ENCODE measurements around the gene CDK11A. TPM values are rescaled to one million over a fixed set of nuclear protein-coding genes. Genes with fewer than 3 reads are reported as not detected.
A peak's percentile ranks its signal among the peaks of the same experiment; 100 is the strongest.
"Not testable (repeated sequence)": the region's sequence is repeated elsewhere in the genome, so short reads cannot be mapped to it uniquely, and the experiment has no call there.

The CDK11A gene
- polyA plus RNA-seq, 3 donors = 4.4 to 80.1 (median 13.3) TPM

DNA sequence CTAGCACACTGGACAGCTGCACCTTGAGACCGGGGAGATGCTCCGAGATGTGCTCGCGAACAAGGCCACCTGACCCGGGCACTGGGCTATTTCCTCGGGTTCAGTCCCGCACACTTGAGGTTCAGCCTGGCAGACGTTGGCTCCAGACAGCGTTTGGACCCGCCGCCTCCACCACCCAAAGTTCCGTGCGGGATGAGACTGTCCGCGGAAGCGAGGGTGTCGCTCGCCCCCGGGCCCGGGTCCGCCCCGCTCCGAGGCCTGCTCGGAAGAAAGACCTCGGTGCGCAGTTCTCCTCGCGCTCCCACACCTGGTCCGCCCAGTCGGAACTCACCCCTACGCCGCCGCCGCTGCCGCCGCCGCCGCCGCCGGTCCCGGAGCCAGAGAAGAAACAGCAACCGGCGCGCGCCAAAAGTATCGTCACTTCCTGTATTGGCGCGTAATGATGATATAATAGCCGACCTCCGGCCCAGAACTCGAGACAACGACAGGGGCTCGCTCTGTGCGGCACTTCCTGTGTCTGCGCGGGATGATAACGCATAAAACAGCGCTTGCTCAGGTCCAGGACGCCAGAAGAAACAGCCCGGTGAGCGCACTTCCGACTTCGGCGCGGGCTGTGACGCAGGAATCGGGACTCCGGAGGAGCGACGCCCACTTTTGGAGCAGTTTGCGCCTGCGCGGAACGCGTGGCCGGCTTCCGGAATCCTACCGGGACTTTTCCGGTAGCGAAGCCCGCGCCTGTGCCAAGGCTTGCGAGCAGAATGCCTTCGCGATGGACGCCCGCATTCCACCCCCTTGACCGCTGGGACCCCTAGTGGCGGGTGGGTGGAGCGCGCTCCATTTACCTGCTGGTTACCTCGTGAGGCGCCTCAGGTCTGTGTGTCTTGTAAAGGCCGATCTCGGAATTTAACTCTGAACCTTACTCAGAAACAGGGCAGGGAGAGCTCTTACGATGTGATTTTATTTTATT, 65.3 kb downstream of the CDK11A start, which contains the start of gene CDK11B:
Gene CDK11B, minus strand, starts transcription at position 422 of the 967 bp plus-strand sequence. CDS start 1,519 bp downstream, outside the sequence.
- H3K36me3 ChIP-seq (replicated peaks in 1 of 2; ENCODE audit: control insufficient read depth in 1 of 2, insufficient read depth in 2 of 2, low read length in 2 of 2) = peaks cover 25 to 30% of the 10 kb centered on the region in 2 donors
- H3K4me1 ChIP-seq (ENCODE audit: control insufficient read depth in 1 of 2, insufficient read depth in 2 of 2, low read length in 2 of 2) = peaks cover 9 to 11% of the 10 kb centered on the region in 2 donors
- WGBS (ENCODE audit: insufficient coverage) = 0% methylated on average over 47 of the region's 96 CpGs
- peaks cover 19 to 33% of the 10 kb centered on the region in 2 donors for H3K36me3 Mint-ChIP-seq
- peaks cover 18% of the 10 kb centered on the region for H3K4me1 Mint-ChIP-seq
- peak within 1 kb of the TSS; percentile 97 to 98 for H3K27ac ChIP-seq (ENCODE audit: low read depth in 1 of 2, low read length in 2 of 2)
- H3K4me3 ChIP-seq (replicated peaks in 1 of 3; ENCODE audit: low read depth in 2 of 3, low read length in 3 of 3) = peak within 1 kb of the TSS; percentile 44 to 80 (median 76)
- H3K27me3 ChIP-seq (ENCODE audit: control insufficient read depth in 2 of 2, insufficient read depth in 2 of 2, low read length in 2 of 2); H4K20me1 ChIP-seq (ENCODE audit: insufficient read depth, low read length); H3K9me3 ChIP-seq (replicated peaks in 1 of 2; ENCODE audit: control insufficient read depth in 1 of 2, insufficient read depth in 1 of 2, low read length in 2 of 2); intact Hi-C loops (cut with micrococcal nuclease); H3K9me3 Mint-ChIP-seq; H3K27me3 Mint-ChIP-seq (ENCODE audit: low read depth in 3 of 3): not testable (repeated sequence)
- peak; percentile 89 to 99 (median 94) for DNase-seq
- H3K79me2 ChIP-seq (ENCODE audit: insufficient read depth, low read length) = peaks cover 11% of the 10 kb centered on the region
- peak within 1 kb of the TSS; percentile 95 to 100 (median 99) for H3K27ac Mint-ChIP-seq
- peak within 1 kb of the TSS; percentile 83 to 91 for H3K4me3 Mint-ChIP-seq
- peak within 1 kb of the TSS; percentile 92 for H3K9ac ChIP-seq (ENCODE audit: insufficient read depth, low read length, poor library complexity, severe bottlenecking)
- peak within 1 kb of the TSS; percentile 69 for H2AFZ ChIP-seq (ENCODE audit: insufficient read depth, low read depth, low read length, poor library complexity, severe bottlenecking)
- TF ChIP-seq, protein P1, sequence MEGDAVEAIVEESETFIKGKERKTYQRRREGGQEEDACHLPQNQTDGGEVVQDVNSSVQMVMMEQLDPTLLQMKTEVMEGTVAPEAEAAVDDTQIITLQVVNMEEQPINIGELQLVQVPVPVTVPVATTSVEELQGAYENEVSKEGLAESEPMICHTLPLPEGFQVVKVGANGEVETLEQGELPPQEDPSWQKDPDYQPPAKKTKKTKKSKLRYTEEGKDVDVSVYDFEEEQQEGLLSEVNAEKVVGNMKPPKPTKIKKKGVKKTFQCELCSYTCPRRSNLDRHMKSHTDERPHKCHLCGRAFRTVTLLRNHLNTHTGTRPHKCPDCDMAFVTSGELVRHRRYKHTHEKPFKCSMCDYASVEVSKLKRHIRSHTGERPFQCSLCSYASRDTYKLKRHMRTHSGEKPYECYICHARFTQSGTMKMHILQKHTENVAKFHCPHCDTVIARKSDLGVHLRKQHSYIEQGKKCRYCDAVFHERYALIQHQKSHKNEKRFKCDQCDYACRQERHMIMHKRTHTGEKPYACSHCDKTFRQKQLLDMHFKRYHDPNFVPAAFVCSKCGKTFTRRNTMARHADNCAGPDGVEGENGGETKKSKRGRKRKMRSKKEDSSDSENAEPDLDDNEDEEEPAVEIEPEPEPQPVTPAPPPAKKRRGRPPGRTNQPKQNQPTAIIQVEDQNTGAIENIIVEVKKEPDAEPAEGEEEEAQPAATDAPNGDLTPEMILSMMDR (IDR thresholded peaks at IDR 0.05) = peak; percentile 38
- H3K4me2 ChIP-seq (replicated peaks; ENCODE audit: extremely low read depth, low read length, poor library complexity, severe bottlenecking) = peak within 1 kb of the TSS; percentile 49

Other genes starting within 250 kb of the CDK11A start
- 10 to 100 TPM in 1 of 3 donors, 1 to 10 TPM in 2; 4.1 to 14.0 (median 6.4) TPM for gene ATAD3A, start 212.2 kb downstream of the CDK11A start, polyA plus RNA-seq
- gene TMEM240, start 183.7 kb downstream of the CDK11A start, polyA plus RNA-seq = not detected
- 100 to 1,000 TPM in 2 of 3 donors, 10 to 100 TPM in 1; 88.1 to 168 (median 138) TPM for gene SSU72, start 149.5 kb downstream of the CDK11A start, polyA plus RNA-seq
- gene FNDC10, start 124.2 kb downstream of the CDK11A start, polyA plus RNA-seq = 1 to 10 TPM in 2 of 3 donors, under 1 TPM in 1; 0.46 to 3.4 (median 1.5) TPM
- gene MIB2, start 108.9 kb downstream of the CDK11A start, polyA plus RNA-seq = 10 to 100 TPM in 1 of 3 donors, 1 to 10 TPM in 2; 5.4 to 65.7 (median 5.6) TPM
- 1 to 10 TPM in 1 of 3 donors, under 1 TPM in 2; 0.21 to 1.5 (median 0.24) TPM for gene MMP23B, start 92.2 kb downstream of the CDK11A start, polyA plus RNA-seq
- 10 to 100 TPM in 1 of 3 donors, 1 to 10 TPM in 2; 2.5 to 12.7 (median 6.6) TPM for gene CDK11B, start 65.4 kb downstream of the CDK11A start, polyA plus RNA-seq
- gene SLC35E2B, start 31.6 kb downstream of the CDK11A start, polyA plus RNA-seq = 10 to 100 TPM; 12.2 to 29.2 (median 17.7) TPM
- 100 to 1,000 TPM; 175 to 425 (median 235) TPM for gene NADK, start 54.1 kb upstream of the CDK11A start, polyA plus RNA-seq
- gene GNB1, start 166.7 kb upstream of the CDK11A start, polyA plus RNA-seq = 100 to 1,000 TPM in 2 of 3 donors, 10 to 100 TPM in 1; 41.9 to 357 (median 111) TPM
- under 1 TPM in 1 of 3 donors, not detected in 2; 0.24 TPM for gene CALML6, start 190.9 kb upstream of the CDK11A start, polyA plus RNA-seq
- 1 to 10 TPM in 1 of 3 donors, not detected in 2; 2.3 TPM for gene TMEM52, start 194.9 kb upstream of the CDK11A start, polyA plus RNA-seq

Measured in CD14-positive monocyte (primary cell).